Measurements from ENCODE around the gene SPECC1L.

DNA sequence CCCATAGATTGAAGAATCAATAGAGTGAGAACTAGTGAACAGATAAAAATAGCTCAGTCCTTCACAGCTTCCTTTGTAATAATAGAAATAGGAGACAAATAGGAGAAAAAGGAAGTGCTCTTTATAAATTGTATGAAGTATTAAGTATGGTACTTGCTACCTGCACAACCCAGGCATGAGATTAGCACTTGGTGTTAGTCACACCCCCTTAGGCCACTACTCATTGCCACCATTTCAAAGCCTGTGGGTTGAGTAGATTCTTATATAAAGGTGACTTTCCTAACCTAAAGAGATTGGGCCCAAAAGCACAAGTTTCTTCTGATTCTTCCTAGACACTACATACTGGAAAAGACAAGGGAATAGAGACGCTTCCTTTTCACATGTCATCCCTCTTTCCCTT lies 119.0 kb downstream of the SPECC1L start:
- TF ChIP-seq EP300 (IDR thresholded peaks at IDR 0.05; ENCODE audit: low read depth) (no peak), POLR2AphosphoS5 (IDR thresholded peaks at IDR 0.05) (no peak), CTCF (IDR thresholded peaks at IDR 0.05) (no peak)
